Stimulated activated naive CD8-positive, alpha-beta T cell treated with anti-CD3 and anti-CD28 coated beads, Interleukin-15, Interleukin-2, amounts not matched to agents 100 ng/mL and 50 ng/mL, for 24 hours (primary cell): ENCODE data around the gene AGAP3.
A peak's percentile ranks its signal among the peaks of the same experiment; 100 is the strongest.

Experiments
- H3K27ac Mint-ChIP-seq: one replicate; pipeline ENCODE4 v1.8.0; 2021; ENCODE audit warnings: mild to moderate bottlenecking, mixed read lengths
- H3K27me3 Mint-ChIP-seq: one replicate; pipeline ENCODE4 v1.8.0; 2021; ENCODE audit warnings: mixed read lengths
- H3K36me3 Mint-ChIP-seq: one replicate; pipeline ENCODE4 v1.8.0; 2021; ENCODE audit warnings: low read depth, mixed read lengths
- H3K4me1 Mint-ChIP-seq: one replicate; pipeline ENCODE4 v1.8.0; 2021; ENCODE audit warnings: low read depth, mixed read lengths
- H3K4me3 Mint-ChIP-seq: one replicate; pipeline ENCODE4 v1.8.0; 2021; ENCODE audit warnings: mild to moderate bottlenecking, mixed read lengths
- H3K9me3 Mint-ChIP-seq: one replicate; pipeline ENCODE4 v1.8.0; 2021; ENCODE audit warnings: mixed read lengths

Gene AGAP3

DNA sequence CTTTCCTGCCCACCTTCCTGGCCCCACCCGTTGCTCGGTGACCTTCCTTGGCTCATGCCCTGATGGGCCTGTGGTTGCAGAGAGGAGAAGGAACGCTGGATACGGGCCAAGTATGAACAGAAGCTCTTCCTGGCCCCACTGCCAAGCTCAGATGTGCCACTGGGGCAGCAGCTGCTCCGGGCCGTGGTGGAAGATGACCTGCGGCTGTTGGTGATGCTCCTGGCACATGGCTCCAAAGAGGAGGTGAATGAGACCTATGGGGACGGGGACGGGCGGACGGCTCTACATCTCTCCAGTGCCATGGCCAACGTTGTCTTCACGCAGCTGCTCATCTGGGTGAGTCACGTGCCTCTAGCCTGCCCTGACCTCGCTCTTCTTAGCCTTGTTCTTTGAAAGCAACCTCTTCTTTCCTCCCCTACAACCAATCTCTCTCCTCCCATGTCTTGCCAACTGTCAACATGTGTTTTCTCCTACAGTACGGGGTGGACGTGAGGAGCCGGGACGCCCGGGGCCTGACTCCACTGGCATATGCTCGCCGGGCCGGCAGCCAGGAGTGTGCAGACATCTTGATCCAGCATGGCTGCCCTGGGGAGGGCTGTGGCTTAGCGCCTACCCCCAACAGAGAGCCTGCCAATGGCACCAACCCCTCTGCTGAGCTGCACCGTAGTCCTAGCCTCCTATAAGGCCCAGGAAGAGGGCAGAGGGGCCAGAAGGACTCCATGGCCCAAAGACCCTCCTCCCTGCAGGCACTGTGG, 57.2 kb downstream of the AGAP3 start:
- no peak overlapping the region for H3K4me3 Mint-ChIP-seq
- no peaks in the 10 kb centered on the region for H3K4me1 Mint-ChIP-seq
- peaks cover 4% of the 10 kb centered on the region for H3K36me3 Mint-ChIP-seq
- H3K9me3 Mint-ChIP-seq = no peaks in the 10 kb centered on the region
- H3K27me3 Mint-ChIP-seq = peaks cover 5% of the 10 kb centered on the region
- H3K27ac Mint-ChIP-seq = no peak overlapping the region

DNA sequence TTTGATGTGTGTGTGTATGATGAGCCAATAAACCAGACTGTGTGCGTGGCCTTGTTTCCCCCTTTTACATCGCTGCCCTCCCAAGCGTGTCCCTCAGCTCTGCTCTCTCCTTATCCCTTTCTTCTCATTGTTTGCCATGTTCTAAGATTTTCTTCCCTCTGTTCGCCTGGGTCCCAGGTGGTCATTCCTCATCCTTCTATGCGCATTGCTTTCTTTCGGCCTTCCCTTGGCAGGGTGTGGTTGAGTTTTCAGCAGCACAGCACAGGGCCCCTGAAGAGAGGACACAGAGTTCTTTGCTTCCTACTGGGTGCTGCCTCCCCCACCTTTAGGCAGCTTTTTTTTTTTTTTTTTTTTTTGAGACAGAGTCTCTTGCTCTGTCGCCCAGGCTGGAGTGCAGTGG, 58.1 kb downstream of the AGAP3 start:
- Mint-ChIP-seq H3K27me3 (peaks cover 8% of the 10 kb centered on the region), H3K36me3 (peaks cover 4% of the 10 kb centered on the region), H3K4me3 (no peak overlapping the region), H3K4me1 (no peaks in the 10 kb centered on the region), H3K9me3 (no peaks in the 10 kb centered on the region), H3K27ac (no peak overlapping the region)

DNA sequence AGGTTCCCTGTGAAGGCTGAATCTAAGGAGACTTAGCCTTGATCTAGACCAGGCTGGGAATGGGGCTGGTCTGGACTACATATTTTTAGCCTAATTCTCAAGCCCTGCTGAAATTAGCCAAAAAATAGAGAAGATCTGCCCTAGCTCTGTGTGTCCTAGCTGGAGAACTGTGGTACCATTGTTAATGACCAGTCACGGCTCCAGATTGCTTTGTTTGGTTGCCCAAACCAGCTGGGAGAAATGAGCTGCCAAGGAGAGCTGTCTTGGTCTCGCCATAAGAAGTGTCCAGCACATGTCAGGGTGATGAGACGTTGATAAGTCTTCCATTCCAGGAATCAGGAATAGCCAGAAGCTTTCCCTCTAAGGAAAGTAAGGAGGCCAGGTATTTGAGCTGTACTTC, 60.5 kb downstream of the AGAP3 start:
- no peak overlapping the region for H3K27ac Mint-ChIP-seq
- H3K9me3 Mint-ChIP-seq = no peaks in the 10 kb centered on the region
- H3K4me1 Mint-ChIP-seq = no peaks in the 10 kb centered on the region
- peaks cover 8% of the 10 kb centered on the region for H3K27me3 Mint-ChIP-seq
- no peak overlapping the region for H3K4me3 Mint-ChIP-seq
- H3K36me3 Mint-ChIP-seq = peaks cover 4% of the 10 kb centered on the region

DNA sequence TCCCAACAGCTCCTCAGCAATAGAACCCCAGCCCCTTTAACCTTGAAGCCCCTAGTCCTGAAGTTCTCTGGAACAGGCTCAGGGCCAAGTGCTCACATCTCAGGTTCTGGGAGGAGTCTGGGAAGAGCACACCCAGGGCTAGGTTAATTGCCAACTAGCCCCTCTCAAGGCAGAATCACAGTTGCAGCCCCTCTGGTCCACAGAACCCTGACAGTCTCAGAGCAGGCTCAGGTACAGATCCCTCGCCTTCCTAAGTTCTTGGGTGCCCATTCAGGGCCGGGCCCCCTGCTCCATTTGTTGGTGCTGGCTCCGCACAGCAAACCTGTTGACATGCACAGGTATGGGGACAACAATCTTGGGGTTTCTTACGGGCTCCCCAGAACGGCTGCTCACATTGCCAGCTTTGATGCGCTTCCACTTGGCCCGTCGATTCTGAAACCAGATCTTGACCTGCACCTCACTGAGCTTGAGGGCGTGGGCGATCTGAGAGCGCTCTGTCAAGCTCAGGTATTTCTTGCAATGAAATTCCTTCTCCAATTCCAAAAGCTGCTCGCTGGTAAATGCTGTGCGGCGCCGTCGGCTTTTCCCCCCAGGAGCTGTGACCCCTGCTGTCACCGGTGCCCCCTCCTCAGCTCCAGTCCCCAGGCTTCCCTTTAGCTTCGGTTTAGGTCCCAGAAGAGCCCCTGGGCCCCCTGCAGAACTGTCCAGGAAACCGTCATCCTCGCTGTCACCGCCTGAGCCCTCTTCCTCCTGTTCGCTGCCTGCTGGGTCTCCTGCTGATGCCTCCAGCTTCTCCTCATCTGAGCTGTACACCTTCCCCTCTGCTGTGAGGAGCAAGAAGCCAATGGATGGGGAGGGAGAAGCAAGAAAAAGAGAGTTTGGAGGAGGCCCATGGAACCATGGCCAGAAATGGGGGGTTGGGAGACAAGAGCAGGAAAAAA, 62.3 kb downstream of the AGAP3 start:
- no peak overlapping the region for H3K27ac Mint-ChIP-seq
- peaks cover 8% of the 10 kb centered on the region for H3K27me3 Mint-ChIP-seq
- H3K36me3 Mint-ChIP-seq = peaks cover 4% of the 10 kb centered on the region
- no peaks in the 10 kb centered on the region for H3K9me3 Mint-ChIP-seq
- H3K4me1 Mint-ChIP-seq = no peaks in the 10 kb centered on the region
- H3K4me3 Mint-ChIP-seq = no peak overlapping the region

DNA sequence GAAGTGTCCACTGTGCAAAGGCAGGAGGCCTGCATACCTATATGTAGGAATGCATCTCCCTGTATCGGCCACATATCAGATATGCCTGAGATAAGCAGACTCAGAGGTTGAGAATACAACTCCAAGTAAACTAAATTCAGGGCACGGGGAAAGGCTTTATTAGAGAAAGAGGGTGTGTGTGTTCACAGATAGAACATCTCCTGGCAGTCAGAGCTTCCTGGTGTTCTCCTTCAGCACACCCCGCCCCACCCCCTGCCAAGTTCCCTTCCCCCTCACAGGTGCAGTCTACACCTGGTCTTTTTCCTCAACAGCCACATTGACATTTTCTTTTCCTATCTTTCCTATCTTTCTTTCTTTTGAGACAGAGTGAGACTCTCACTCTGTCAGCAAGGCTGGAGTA, 64.1 kb downstream of the AGAP3 start:
- peaks cover 16% of the 10 kb centered on the region for H3K27me3 Mint-ChIP-seq
- no peak overlapping the region for H3K4me3 Mint-ChIP-seq
- no peaks in the 10 kb centered on the region for H3K9me3 Mint-ChIP-seq
- H3K4me1 Mint-ChIP-seq = no peaks in the 10 kb centered on the region
- no peak overlapping the region for H3K27ac Mint-ChIP-seq
- no peaks in the 10 kb centered on the region for H3K36me3 Mint-ChIP-seq

DNA sequence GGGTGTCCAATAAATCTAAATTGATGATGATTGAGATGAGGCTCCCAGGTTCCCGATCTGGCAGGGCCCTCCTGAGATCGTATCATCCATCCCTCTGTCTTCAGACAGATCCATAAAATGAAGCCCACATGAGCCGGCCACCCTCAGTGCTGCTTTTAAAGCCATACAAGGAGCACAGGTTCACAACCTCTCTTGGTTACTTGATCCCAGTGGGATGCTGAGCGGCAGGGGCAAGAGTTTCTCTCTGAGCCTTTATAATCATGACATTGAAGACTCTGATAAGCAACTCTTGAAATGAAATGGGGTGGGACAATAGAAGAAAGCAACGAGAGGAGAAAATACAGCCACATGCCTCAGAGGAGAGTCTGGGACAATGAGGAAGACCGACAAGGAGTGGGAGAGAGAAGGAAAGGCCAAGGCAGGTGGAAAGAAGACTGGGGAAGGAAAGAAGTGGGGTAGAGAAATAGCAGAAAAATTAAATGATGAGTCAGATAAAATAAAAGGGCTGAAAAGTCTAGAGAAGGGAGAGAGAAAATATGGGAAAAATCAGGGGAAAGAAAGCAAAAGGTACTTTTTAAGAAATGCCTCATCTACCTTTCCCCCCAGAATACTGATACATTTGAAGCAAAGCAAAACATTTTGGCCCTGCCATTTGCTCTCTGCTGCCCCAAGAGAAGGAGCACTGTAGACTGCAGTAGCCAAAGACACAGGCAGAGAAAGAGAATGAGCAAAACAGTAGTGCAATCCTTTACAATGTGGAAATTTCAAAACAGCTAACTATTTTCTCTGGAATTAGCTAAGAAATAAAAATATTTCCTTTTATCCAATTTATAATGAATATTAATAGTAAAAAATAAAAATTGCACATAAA, 66.6 kb downstream of the AGAP3 start:
- Mint-ChIP-seq H3K27me3 (peaks cover 22% of the 10 kb centered on the region), H3K4me1 (no peaks in the 10 kb centered on the region), H3K27ac (no peak overlapping the region), H3K36me3 (no peaks in the 10 kb centered on the region), H3K4me3 (no peak overlapping the region), H3K9me3 (no peaks in the 10 kb centered on the region)

DNA sequence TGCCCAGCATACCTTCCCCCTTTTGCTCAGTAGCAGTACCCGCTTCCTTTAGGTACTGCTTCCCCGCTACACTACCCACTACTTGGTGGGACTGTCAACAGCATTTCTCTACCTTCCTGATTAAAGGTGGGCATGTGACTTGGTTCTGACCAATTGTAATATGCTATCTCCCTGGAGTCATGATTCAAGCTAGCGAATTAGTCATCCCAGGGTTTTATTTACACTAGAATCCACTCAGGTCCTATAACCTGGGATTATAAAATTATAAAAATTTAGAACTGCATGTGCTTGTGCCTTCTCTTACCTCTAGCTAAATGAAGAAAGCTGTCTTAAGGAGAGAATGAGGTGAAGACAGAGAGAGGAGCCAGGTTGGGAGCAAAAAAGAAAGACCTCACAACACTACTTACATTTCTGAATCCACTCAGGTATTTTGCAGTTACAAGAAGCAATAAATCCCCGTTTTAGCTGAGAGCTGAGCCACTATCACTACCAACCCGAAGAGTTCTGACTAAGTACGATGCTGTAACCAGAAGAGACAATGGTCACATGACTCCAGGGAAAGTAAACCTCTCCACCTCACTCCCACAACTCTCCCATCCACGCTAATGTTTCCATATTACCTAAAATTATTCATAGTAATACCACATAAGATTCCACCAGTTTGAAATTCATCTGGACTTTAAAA, 71.5 kb downstream of the AGAP3 start:
- Mint-ChIP-seq H3K4me1 (no peaks in the 10 kb centered on the region), H3K4me3 (no peak overlapping the region), H3K9me3 (no peaks in the 10 kb centered on the region), H3K36me3 (no peaks in the 10 kb centered on the region), H3K27ac (no peak overlapping the region), H3K27me3 (peaks cover 22% of the 10 kb centered on the region)

DNA sequence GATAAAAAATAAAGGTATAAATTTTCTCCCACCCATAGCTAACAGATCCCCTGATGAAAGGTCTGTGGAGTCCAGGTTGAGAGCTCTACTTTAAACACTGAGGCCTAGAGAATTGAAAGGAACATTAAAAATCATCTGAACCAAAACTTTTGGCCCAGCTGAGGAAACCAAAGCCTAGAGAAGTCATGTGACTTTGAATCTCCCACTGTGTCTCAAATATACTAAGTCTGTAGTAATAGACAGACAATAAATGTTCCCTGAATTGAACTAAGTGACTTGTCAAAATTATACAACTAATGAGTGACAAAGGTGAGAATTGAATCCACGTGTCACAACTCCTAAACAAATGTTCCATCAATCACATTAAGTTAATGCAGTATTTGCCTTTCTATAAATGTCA, 75.5 kb downstream of the AGAP3 start:
- no peaks in the 10 kb centered on the region for H3K36me3 Mint-ChIP-seq
- H3K27ac Mint-ChIP-seq = no peak overlapping the region
- no peaks in the 10 kb centered on the region for H3K9me3 Mint-ChIP-seq
- H3K4me1 Mint-ChIP-seq = no peaks in the 10 kb centered on the region
- peaks cover 10% of the 10 kb centered on the region for H3K27me3 Mint-ChIP-seq
- H3K4me3 Mint-ChIP-seq = no peak overlapping the region

DNA sequence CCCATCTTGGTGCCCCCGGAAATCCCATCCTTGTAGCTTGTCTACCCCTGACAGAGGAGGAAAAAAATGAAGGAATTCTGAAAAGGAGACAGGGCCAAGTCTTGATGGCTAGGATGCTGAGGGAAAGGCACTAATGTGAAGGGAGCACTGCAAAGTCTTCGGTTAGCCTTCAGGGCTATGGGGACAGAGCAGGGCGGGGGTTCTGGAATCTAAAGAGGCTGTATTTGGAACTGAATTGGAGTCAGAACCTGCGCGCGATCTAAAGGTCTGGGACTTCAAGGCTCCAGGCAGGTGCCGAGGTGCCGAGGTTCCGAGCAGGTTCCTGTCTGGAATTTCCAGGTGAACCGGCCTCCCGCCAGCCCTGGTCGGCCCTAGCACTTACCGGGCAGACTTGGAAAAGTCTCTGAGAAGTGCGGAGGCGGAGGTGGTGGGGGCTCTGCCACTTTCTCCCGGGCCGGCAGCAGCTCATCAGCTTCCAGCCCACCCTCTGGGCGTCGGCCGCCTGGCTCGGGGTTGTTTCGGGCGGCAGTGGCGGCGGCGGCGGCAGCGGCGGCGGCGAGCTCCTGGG, 80.4 kb downstream of the AGAP3 start:
- Mint-ChIP-seq H3K9me3 (no peaks in the 10 kb centered on the region), H3K4me1 (peaks cover 5% of the 10 kb centered on the region), H3K27me3 (peaks cover 34% of the 10 kb centered on the region), H3K36me3 (no peaks in the 10 kb centered on the region), H3K27ac (no peak overlapping the region), H3K4me3 (peak overlapping the region; percentile 45)

DNA sequence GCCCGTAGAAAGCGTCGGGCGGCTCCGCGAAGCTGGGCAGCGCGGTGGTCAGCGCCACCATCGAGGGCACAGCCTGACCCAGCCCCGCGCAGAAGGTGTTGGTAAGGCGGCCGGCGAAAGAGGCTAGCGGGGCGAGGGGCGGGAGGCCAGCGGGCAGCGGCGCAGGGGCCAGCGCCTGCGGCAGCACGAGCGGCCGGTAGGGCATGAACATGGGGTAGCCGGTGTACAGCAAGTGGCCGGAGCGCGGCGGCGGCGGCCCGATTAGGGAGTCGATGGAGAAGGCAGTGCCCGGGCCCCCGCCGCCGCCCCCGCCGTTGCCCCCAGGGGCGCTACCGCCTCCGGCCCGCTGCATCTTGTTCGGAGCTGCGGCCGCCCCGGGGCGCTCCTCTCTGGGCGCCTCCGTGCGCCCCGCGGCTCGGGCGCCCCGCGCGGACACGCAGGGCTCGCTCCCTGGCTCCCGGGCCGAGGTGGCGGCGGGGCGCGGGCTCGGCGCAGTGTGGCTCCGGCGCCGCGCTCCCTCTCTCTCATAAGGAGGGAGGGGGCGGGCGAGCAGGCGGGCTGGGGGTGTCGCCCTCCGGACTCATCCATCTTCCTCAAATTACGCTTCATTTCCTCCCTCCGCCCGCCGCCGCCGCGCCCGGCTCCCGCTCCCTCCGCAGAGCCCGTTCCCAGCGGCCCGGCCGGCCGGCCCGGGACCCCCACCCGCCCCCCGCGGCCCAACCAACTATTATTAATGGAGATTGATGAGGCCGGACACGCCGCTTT, 81.1 kb downstream of the AGAP3 start, which contains the start of gene GBX1:
Gene GBX1 (minus strand): TSS at position 498 of the 765 bp plus-strand sequence. CDS start 146 bp downstream, at position 352.
- Mint-ChIP-seq H3K27me3 (peaks cover 39% of the 10 kb centered on the region), H3K27ac (no peak within 1 kb of the TSS), H3K9me3 (no peaks in the 10 kb centered on the region)

DNA sequence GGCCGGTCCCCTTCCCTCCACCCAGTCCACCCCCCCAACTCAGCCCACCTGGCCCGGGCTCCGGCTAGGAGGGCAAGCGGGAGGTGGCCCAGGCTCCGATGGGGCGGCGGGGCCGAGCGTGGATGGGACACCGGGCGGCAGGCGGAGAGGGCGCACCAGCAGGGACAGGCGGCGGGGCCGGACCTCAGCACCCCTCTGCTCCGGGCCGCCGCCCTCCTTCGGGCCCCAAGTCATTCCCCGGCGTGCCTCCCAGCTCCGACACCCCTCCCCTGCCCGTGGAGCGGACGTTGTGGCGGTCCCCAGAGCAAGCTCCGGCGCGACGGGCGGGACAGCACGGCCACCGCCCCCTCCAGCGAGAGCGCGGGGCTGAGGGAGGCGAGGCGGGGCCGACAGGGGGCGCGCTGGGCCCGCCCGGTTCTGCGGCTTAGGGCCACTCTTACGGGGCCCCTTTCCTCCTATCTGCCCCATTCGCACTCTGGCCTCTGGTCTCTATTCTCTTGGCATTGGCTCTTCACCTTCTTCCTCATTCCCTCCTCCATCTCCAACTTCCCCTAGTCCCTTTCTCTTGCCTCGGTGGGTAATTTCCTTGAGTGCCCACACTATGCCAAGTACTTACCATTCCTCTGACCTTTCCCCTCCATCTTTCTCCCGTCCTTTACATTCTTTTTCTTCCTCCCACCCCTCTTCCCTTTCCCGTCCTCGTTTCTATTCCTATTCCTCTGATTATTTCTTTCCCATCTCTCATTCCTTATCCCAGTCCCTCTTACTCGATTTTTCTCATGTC, 81.9 kb downstream of the AGAP3 start:
- H3K27ac Mint-ChIP-seq = no peak overlapping the region
- H3K27me3 Mint-ChIP-seq = peaks cover 47% of the 10 kb centered on the region
- H3K4me1 Mint-ChIP-seq = peaks cover 12% of the 10 kb centered on the region
- peak overlapping the region; percentile 64 for H3K4me3 Mint-ChIP-seq
- H3K36me3 Mint-ChIP-seq = no peaks in the 10 kb centered on the region
- no peaks in the 10 kb centered on the region for H3K9me3 Mint-ChIP-seq

More for the DNA sequence above, 81.1 kb downstream of the AGAP3 start, which contains the start of gene GBX1:
- peak within 1 kb of the TSS; percentile 64 for H3K4me3 Mint-ChIP-seq
- H3K36me3 Mint-ChIP-seq = no peaks in the 10 kb centered on the region
- H3K4me1 Mint-ChIP-seq = peaks cover 8% of the 10 kb centered on the region

DNA sequence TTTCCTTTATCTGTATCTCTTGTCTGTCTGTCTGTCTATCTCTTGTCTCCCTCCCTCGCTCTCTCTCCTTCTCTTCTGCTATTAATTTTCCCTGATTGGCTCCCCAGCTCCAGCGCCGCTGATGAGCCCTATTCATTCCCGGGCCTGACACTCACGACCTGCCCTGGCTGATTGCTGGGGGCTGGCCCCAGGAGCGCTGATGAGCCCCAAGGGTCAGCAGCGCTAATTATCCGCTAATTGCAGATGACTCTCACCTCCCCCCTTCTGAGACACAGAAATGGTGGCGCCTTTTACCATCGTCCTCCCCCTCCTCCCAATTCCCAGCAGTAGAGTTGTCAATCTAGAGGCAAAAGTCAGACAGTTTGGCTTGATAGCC, 82.5 kb downstream of the AGAP3 start:
- Mint-ChIP-seq H3K4me1 (peaks cover 12% of the 10 kb centered on the region), H3K27me3 (peaks cover 53% of the 10 kb centered on the region), H3K27ac (no peak overlapping the region), H3K4me3 (peak overlapping the region; percentile 64), H3K36me3 (no peaks in the 10 kb centered on the region), H3K9me3 (no peaks in the 10 kb centered on the region)
